ENCODE results near the gene MAML3. TPM values are rescaled to one million over a fixed set of nuclear protein-coding genes. Genes with fewer than 3 reads are reported as not detected.

Gene MAML3
- total RNA-seq, 2 donors from 2014 or later, result 9.3 to 10.1 TPM

- no peaks in the 10 kb centered on the region for H3K27me3 ChIP-seq
- H3K36me3 ChIP-seq, result no peaks in the 10 kb centered on the region
- no peak overlapping the region for H3K4me3 ChIP-seq
- intact Hi-C loops (cut with DNase I), result no loop called here
- no peak for TF ChIP-seq CTCF (IDR thresholded peaks at IDR 0.05)
- no peaks in the 10 kb centered on the region for H3K9me3 ChIP-seq
- H3K9ac ChIP-seq (ENCODE audit: low read depth in 2 of 2, low read length in 2 of 2), result no peak overlapping the region
- H3K27ac ChIP-seq, result no peak overlapping the region
- no peak for DNase-seq
- H3K4me1 ChIP-seq, result no peaks in the 10 kb centered on the region
Measured at GRCh38 chr4:139963708-139964107, 190.3 kb downstream of the MAML3 start.

GRCh38 chr4:139962130-139962684, 191.8 kb downstream of the MAML3 start:
- Histone ChIP-seq H3K4me3 (no peak overlapping the region), H3K9ac (ENCODE audit: low read depth in 2 of 2, low read length in 2 of 2) (no peak overlapping the region), H3K36me3 (no peaks in the 10 kb centered on the region), H3K27ac (no peak overlapping the region), H3K4me1 (no peaks in the 10 kb centered on the region), H3K9me3 (no peaks in the 10 kb centered on the region), H3K27me3 (no peaks in the 10 kb centered on the region)
- TF ChIP-seq CTCF (IDR thresholded peaks at IDR 0.05), result no peak
- DNase-seq, result no peak
- intact Hi-C loops (cut with DNase I), result no loop called here

- no peaks in the 10 kb centered on the region for H3K27me3 ChIP-seq
- TF ChIP-seq CTCF (IDR thresholded peaks at IDR 0.05), result no peak
- intact Hi-C loops (cut with DNase I), result no loop called here
Measured at GRCh38 chr4:139961344-139961946, 192.5 kb downstream of the MAML3 start.

GRCh38 chr4:139959396-139959795, 194.6 kb downstream of the MAML3 start:
- TF ChIP-seq CTCF (IDR thresholded peaks at IDR 0.05), result no peak
- Histone ChIP-seq H3K27ac (no peak overlapping the region), H3K9ac (ENCODE audit: low read depth in 2 of 2, low read length in 2 of 2) (no peak overlapping the region), H3K27me3 (no peaks in the 10 kb centered on the region), H3K36me3 (no peaks in the 10 kb centered on the region), H3K9me3 (no peaks in the 10 kb centered on the region), H3K4me1 (no peaks in the 10 kb centered on the region), H3K4me3 (no peak overlapping the region)
- no peak for DNase-seq
- intact Hi-C loops (cut with DNase I), result no loop called here

More at GRCh38 chr4:139961344-139961946, 192.5 kb downstream of the MAML3 start:
- no peak for DNase-seq
- Histone ChIP-seq H3K4me1 (no peaks in the 10 kb centered on the region), H3K36me3 (no peaks in the 10 kb centered on the region), H3K27ac (no peak overlapping the region), H3K9ac (ENCODE audit: low read depth in 2 of 2, low read length in 2 of 2) (no peak overlapping the region), H3K9me3 (no peaks in the 10 kb centered on the region), H3K4me3 (no peak overlapping the region)

GRCh38 chr4:139958739-139959098, 195.3 kb downstream of the MAML3 start:
- TF ChIP-seq CTCF (IDR thresholded peaks at IDR 0.05), result no peak
- no peak overlapping the region for H3K27ac ChIP-seq
- H3K4me3 ChIP-seq, result no peak overlapping the region
- no peak for DNase-seq
- H3K27me3 ChIP-seq, result no peaks in the 10 kb centered on the region
- no peak overlapping the region for H3K9ac ChIP-seq (ENCODE audit: low read depth in 2 of 2, low read length in 2 of 2)
- H3K36me3 ChIP-seq, result no peaks in the 10 kb centered on the region
- no peaks in the 10 kb centered on the region for H3K9me3 ChIP-seq
- intact Hi-C loops (cut with DNase I), result no loop called here
- no peaks in the 10 kb centered on the region for H3K4me1 ChIP-seq
